ENCODE data around the gene LARP6. TPM values are rescaled to one million over a fixed set of nuclear protein-coding genes. Genes with fewer than 3 reads are reported as not detected.
"Not testable (repeated sequence)": the region's sequence is repeated elsewhere in the genome, so short reads cannot be mapped to it uniquely, and the experiment has no call there.

LARP6 gene
- total RNA-seq, 1 donor from 2014 or later = 101 TPM

GRCh38 chr15:70873232-70874054, 19.5 kb upstream of the LARP6 start:
- no peak for TF ChIP-seq CTCF (IDR thresholded peaks at IDR 0.05; ENCODE audit: insufficient read depth, low read length, poor library complexity, severe bottlenecking)
- no peak overlapping the region for H3K4me3 ChIP-seq (ENCODE audit: low read depth, low read length)
- no peak for DNase-seq (ENCODE audit: low read depth)

GRCh38 chr15:70871490-70871889, 17.5 kb upstream of the LARP6 start:
- H3K4me3 ChIP-seq (ENCODE audit: low read depth, low read length); H3K36me3 ChIP-seq (ENCODE audit: control insufficient read depth, insufficient read depth, low read length); DNase-seq (ENCODE audit: low read depth); H3K27me3 ChIP-seq (ENCODE audit: control insufficient read depth, insufficient read depth, low read length): not testable (repeated sequence)

More at GRCh38 chr15:70873232-70874054, 19.5 kb upstream of the LARP6 start:
- Histone ChIP-seq H3K27me3 (ENCODE audit: control insufficient read depth, insufficient read depth, low read length) (no peaks in the 10 kb centered on the region), H3K36me3 (ENCODE audit: control insufficient read depth, insufficient read depth, low read length) (no peaks in the 10 kb centered on the region)

GRCh38 chr15:70870051-70870450, 16.1 kb upstream of the LARP6 start:
- TF ChIP-seq CTCF (IDR thresholded peaks at IDR 0.05; ENCODE audit: insufficient read depth, low read length, poor library complexity, severe bottlenecking) = no peak
- Histone ChIP-seq H3K36me3 (ENCODE audit: control insufficient read depth, insufficient read depth, low read length) (no peaks in the 10 kb centered on the region), H3K27me3 (ENCODE audit: control insufficient read depth, insufficient read depth, low read length) (no peaks in the 10 kb centered on the region), H3K4me3 (ENCODE audit: low read depth, low read length) (no peak overlapping the region)
- DNase-seq (ENCODE audit: low read depth) = no peak

- no peaks in the 10 kb centered on the region for H3K36me3 ChIP-seq (ENCODE audit: control insufficient read depth, insufficient read depth, low read length)
- no peak for TF ChIP-seq CTCF (IDR thresholded peaks at IDR 0.05; ENCODE audit: insufficient read depth, low read length, poor library complexity, severe bottlenecking)
- H3K27me3 ChIP-seq (ENCODE audit: control insufficient read depth, insufficient read depth, low read length) = no peaks in the 10 kb centered on the region
- DNase-seq (ENCODE audit: low read depth) = no peak
- H3K4me3 ChIP-seq (ENCODE audit: low read depth, low read length) = no peak overlapping the region
These were observed 15.4 kb upstream of the LARP6 start for GRCh38 chr15:70869346-70869745.

GRCh38 chr15:70867911-70868467, 14.0 kb upstream of the LARP6 start:
- no peaks in the 10 kb centered on the region for H3K36me3 ChIP-seq (ENCODE audit: control insufficient read depth, insufficient read depth, low read length)
- DNase-seq (ENCODE audit: low read depth) = no peak
- no peaks in the 10 kb centered on the region for H3K27me3 ChIP-seq (ENCODE audit: control insufficient read depth, insufficient read depth, low read length)
- no peak for TF ChIP-seq CTCF (IDR thresholded peaks at IDR 0.05; ENCODE audit: insufficient read depth, low read length, poor library complexity, severe bottlenecking)
- H3K4me3 ChIP-seq (ENCODE audit: low read depth, low read length) = no peak overlapping the region

GRCh38 chr15:70866982-70867641, 13.2 kb upstream of the LARP6 start:
- no peak for DNase-seq (ENCODE audit: low read depth)
- no peak for TF ChIP-seq CTCF (IDR thresholded peaks at IDR 0.05; ENCODE audit: insufficient read depth, low read length, poor library complexity, severe bottlenecking)
- Histone ChIP-seq H3K36me3 (ENCODE audit: control insufficient read depth, insufficient read depth, low read length) (no peaks in the 10 kb centered on the region), H3K4me3 (ENCODE audit: low read depth, low read length) (no peak overlapping the region), H3K27me3 (ENCODE audit: control insufficient read depth, insufficient read depth, low read length) (no peaks in the 10 kb centered on the region)

Measured in kidney epithelial cell (primary cell).